IMR-90 (cell line): ENCODE data around the gene TP53I11. TPM values are rescaled to one million over a fixed set of nuclear protein-coding genes. Genes with fewer than 3 reads are reported as not detected.

Experiments
- ATAC-seq: fragments of 200-7000 bp; cut with Tn5 transposase; 2 replicates; pipeline ENCODE4 v1.9.1; 2020; ENCODE audit warnings: low read depth, mild to moderate bottlenecking, moderate library complexity
- BruUV-seq: library from RNA; stranded (reverse); fragments of 400-500 nt; replicated peaks from 2 replicates; lab custom pipeline; 2021; lab: Mats Ljungman, UMichigan
- CTCF ChIA-PET: fragments of 300-600 bp; formaldehyde crosslinking; extraction: SDS; loops from one replicate; lab custom pipeline; 2021; ENCODE audit warnings: antibody characterized with exemption; lab: Yijun Ruan, JAX
- POLR2A ChIA-PET: fragments of 300-600 bp; sonication (Branson Sonifier 250); formaldehyde crosslinking; loops from one replicate; lab custom pipeline; 2022; ENCODE audit warnings: antibody characterized with exemption; ENCODE audit not compliant: unreplicated experiment; lab: Charles Lee
- DNase-seq: peaks from one replicate; pipeline ENCODE4 v3.0.0; 2013
- H2AFZ ChIP-seq: replicated peaks from 2 replicates; pipeline ENCODE3; 2013; ENCODE audit warnings: low read length, mild to moderate bottlenecking; ENCODE audit not compliant: poor library complexity
- H2AK5ac ChIP-seq: 2 replicates; pipeline ENCODE4 v1.6.1; 2013; ENCODE audit warnings: low read depth, low read length, inconsistent platforms
- H2AK9ac ChIP-seq: replicated peaks from 2 replicates; pipeline ENCODE3; 2013; ENCODE audit warnings: mild to moderate bottlenecking, low read depth, low read length, moderate library complexity; ENCODE audit not compliant: poor library complexity
- H2BK120ac ChIP-seq: 2 replicates; pipeline ENCODE4 v1.6.1; 2013; ENCODE audit warnings: low read depth, low read length, inconsistent platforms
- H2BK15ac ChIP-seq: 3 replicates; pipeline ENCODE4 v1.6.1; 2013; ENCODE audit warnings: low read depth, low read length, inconsistent platforms
- H2BK20ac ChIP-seq: 2 replicates; pipeline ENCODE4 v1.6.1; 2013; ENCODE audit warnings: low read depth, mild to moderate bottlenecking, inconsistent platforms, low read length, moderate library complexity
- H2BK5ac ChIP-seq: 2 replicates; pipeline ENCODE4 v1.6.1; 2013; ENCODE audit warnings: mild to moderate bottlenecking, low read depth, low read length, inconsistent platforms; ENCODE audit not compliant: poor library complexity, severe bottlenecking
- H3K14ac ChIP-seq: replicated peaks from 2 replicates; pipeline ENCODE4 v1.6.1; 2013; ENCODE audit warnings: low read depth, low read length, inconsistent platforms
- H3K18ac ChIP-seq: 2 replicates; pipeline ENCODE4 v1.6.1; 2013; ENCODE audit warnings: low read depth, low read length, control low read depth
- H3K23ac ChIP-seq: 2 replicates; pipeline ENCODE4 v1.6.1; 2013; ENCODE audit warnings: low read depth, low read length, inconsistent platforms
- H3K27ac ChIP-seq: 2 replicates; pipeline ENCODE4 v1.5.1; 2013; ENCODE audit warnings: mild to moderate bottlenecking, control low read depth, low read length; ENCODE audit not compliant: insufficient read depth
- H3K27me3 ChIP-seq: 2 replicates; pipeline ENCODE4 v1.6.1; 2013; ENCODE audit warnings: low read length; ENCODE audit not compliant: control insufficient read depth, insufficient read depth
- H3K36me3 ChIP-seq: 2 replicates; pipeline ENCODE4 v1.6.1; 2013; ENCODE audit warnings: low read length, mixed read lengths; ENCODE audit not compliant: control insufficient read depth, insufficient read depth
- H3K4ac ChIP-seq: 2 replicates; pipeline ENCODE4 v1.6.1; 2013; ENCODE audit warnings: low read depth, low read length, inconsistent platforms
- H3K4me1 ChIP-seq: 2 replicates; pipeline ENCODE4 v1.6.1; 2013; ENCODE audit warnings: low read length, mixed read lengths; ENCODE audit not compliant: control insufficient read depth, insufficient read depth
- H3K4me2 ChIP-seq: 2 replicates; pipeline ENCODE4 v1.6.1; 2013; ENCODE audit warnings: low read depth, mild to moderate bottlenecking, control low read depth, low read length, moderate library complexity
- H3K4me3 ChIP-seq: 2 replicates; pipeline ENCODE4 v1.5.1; 2013; ENCODE audit warnings: low read depth, mild to moderate bottlenecking, control low read depth, low read length, moderate library complexity; ENCODE audit not compliant: insufficient read depth
- H3K56ac ChIP-seq: 2 replicates; pipeline ENCODE4 v1.6.1; 2013; ENCODE audit warnings: low read length, inconsistent platforms; ENCODE audit not compliant: insufficient read depth; ENCODE audit errors: extremely low read depth
- H3K79me1 ChIP-seq, 2 experiments: 2 replicates each; pipeline ENCODE4 v1.6.1; 2013; ENCODE audit warnings: low read length in 2 of 2, inconsistent platforms in 1 of 2, low read depth in 1 of 2
- H3K9ac ChIP-seq: 2 replicates; pipeline ENCODE4 v1.6.1; 2013; ENCODE audit warnings: low read depth, low read length, control low read depth
- H3K9me1 ChIP-seq: 2 replicates; pipeline ENCODE4 v1.6.1; 2013; ENCODE audit warnings: low read length, inconsistent platforms; ENCODE audit not compliant: insufficient read depth
- H3K9me3 ChIP-seq: 2 replicates; pipeline ENCODE4 v1.6.1; 2013; ENCODE audit warnings: low read length; ENCODE audit not compliant: control insufficient read depth, insufficient read depth
- H4K20me1 ChIP-seq: 2 replicates; pipeline ENCODE4 v1.6.1; 2013; ENCODE audit warnings: low read length, inconsistent platforms; ENCODE audit not compliant: insufficient read depth
- H4K5ac ChIP-seq: 2 replicates; pipeline ENCODE4 v1.6.1; 2013; ENCODE audit warnings: mild to moderate bottlenecking, low read depth, low read length, control low read depth
- H4K8ac ChIP-seq, 2 experiments: 2 replicates each; pipeline ENCODE4 v1.6.1; 2013; ENCODE audit warnings: low read depth in 2 of 2, low read length in 2 of 2, control low read depth in 1 of 2, inconsistent platforms in 1 of 2
- H4K91ac ChIP-seq: 2 replicates; pipeline ENCODE4 v1.6.1; 2013; ENCODE audit warnings: low read depth, low read length, inconsistent platforms; ENCODE audit not compliant: insufficient read depth
- BHLHE40 ChIP-seq: fragments of 150-350 bp; IDR thresholded peaks from 2 replicates; pipeline ENCODE4 v1.6.1; 2016; ENCODE audit warnings: mild to moderate bottlenecking, low read depth, low read length
- CEBPB ChIP-seq: IDR thresholded peaks from 2 replicates; pipeline ENCODE4 v1.6.1; 2012; ENCODE audit warnings: low read depth, low read length, improper control_type of control experiment
- CHD1 ChIP-seq: IDR thresholded peaks from 2 replicates; pipeline ENCODE4 v1.6.1; 2012; ENCODE audit warnings: low read depth, low read length, improper control_type of control experiment
- ELK1 ChIP-seq: fragments of 150-350 bp; IDR thresholded peaks from 2 replicates; pipeline ENCODE4 v1.6.1; 2016; ENCODE audit warnings: low read depth, mild to moderate bottlenecking, low read length, moderate library complexity, borderline replicate concordance
- FOS ChIP-seq: fragments of 150-350 bp; IDR thresholded peaks from 2 replicates; pipeline ENCODE4 v1.6.1; 2016; ENCODE audit warnings: low read depth, low read length
- MAZ ChIP-seq: IDR thresholded peaks from 2 replicates; pipeline ENCODE4 v1.6.1; 2012; ENCODE audit warnings: low read depth, mild to moderate bottlenecking, low read length, improper control_type of control experiment, moderate library complexity, borderline replicate concordance
- MXI1 ChIP-seq: IDR thresholded peaks from 2 replicates; pipeline ENCODE4 v1.6.1; 2012; ENCODE audit warnings: low read depth, mild to moderate bottlenecking, low read length, moderate library complexity, borderline replicate concordance
- NFE2L2 ChIP-seq: fragments of 150-350 bp; IDR thresholded peaks from 2 replicates; pipeline ENCODE4 v1.6.1; 2016; ENCODE audit warnings: low read depth, mild to moderate bottlenecking, low read length
- POLR2A ChIP-seq: IDR thresholded peaks from 2 replicates; pipeline ENCODE4 v1.6.1; 2012; ENCODE audit warnings: mild to moderate bottlenecking, low read depth, low read length
- RAD21 ChIP-seq: IDR thresholded peaks from 2 replicates; pipeline ENCODE4 v1.6.1; 2012; ENCODE audit warnings: low read length, improper control_type of control experiment
- RCOR1 ChIP-seq: IDR thresholded peaks from 2 replicates; pipeline ENCODE4 v1.6.1; 2012; ENCODE audit warnings: mild to moderate bottlenecking, low read length, improper control_type of control experiment; ENCODE audit not compliant: insufficient replicate concordance
- RFX5 ChIP-seq: IDR thresholded peaks from 2 replicates; pipeline ENCODE4 v1.8.0; 2012; ENCODE audit warnings: low read depth, mild to moderate bottlenecking, low read length, moderate library complexity
- USF2 ChIP-seq: fragments of 150-350 bp; IDR thresholded peaks from 2 replicates; pipeline ENCODE4 v1.6.1; 2017; ENCODE audit warnings: mild to moderate bottlenecking, antibody characterized with exemption, low read length, low read depth
- WGBS, 2 experiments: methylation state at CpG; one replicate each; pipeline versions ENCODE4 v1.1.5 to v1.1.7; 2013; ENCODE audit warnings: missing lambda C conversion rate in 2 of 2; ENCODE audit not compliant: insufficient read length in 1 of 2; ENCODE audit errors: extremely low coverage in 2 of 2; 5-methylcytosine and 5-hydroxymethylcytosine counted together
- dilution Hi-C: fragments of 300-500 bp; cut with HindIII; formaldehyde crosslinking; loops from one replicate; pipeline ENCODE4 v1.14.3; 2018; ENCODE audit warnings: low sequenced_read_pairs; ENCODE audit not compliant: unreplicated experiment
- in situ Hi-C: fragments of 300-500 bp; cut with MboI; formaldehyde crosslinking; loops from 3 replicates; pipeline ENCODE4 v1.14.3; 2019; ENCODE audit warnings: low sequenced_read_pairs, inconsistent platforms, mixed read lengths
- intact Hi-C: fragments of 100-400 bp; cut with micrococcal nuclease; formaldehyde crosslinking; loops from 2 replicates; pipeline ENCODE4 v1.10.0; 2022
- polyA plus RNA-seq, 3 experiments: library from polyadenylated mRNA; depleted of rRNA; stranded (reverse); fragments of >200 nt; gene quantifications; 2 replicates each; pipeline ENCODE4 v1.2.3, GENCODE V29; 2012; ENCODE audit warnings: low replicate concordance in 1 of 3
- total RNA-seq: library from RNA; depleted of rRNA; stranded (reverse); fragments of >200 nt; gene quantifications from 2 replicates; pipeline ENCODE4 v1.2.3, GENCODE V29; 2012
- TF ChIP-seq, protein P1 (sequence below): conservative IDR thresholded peaks from 2 replicates; pipeline ENCODE4 v1.5.1; 2012; ENCODE audit warnings: mild to moderate bottlenecking, low read depth, low read length, improper control_type of control experiment

Gene TP53I11
- total and polyA plus RNA-seq, 2 of the 4 experiments (the other 2 are of a cell fraction) = 3.9 to 22.0 TPM

DNA sequence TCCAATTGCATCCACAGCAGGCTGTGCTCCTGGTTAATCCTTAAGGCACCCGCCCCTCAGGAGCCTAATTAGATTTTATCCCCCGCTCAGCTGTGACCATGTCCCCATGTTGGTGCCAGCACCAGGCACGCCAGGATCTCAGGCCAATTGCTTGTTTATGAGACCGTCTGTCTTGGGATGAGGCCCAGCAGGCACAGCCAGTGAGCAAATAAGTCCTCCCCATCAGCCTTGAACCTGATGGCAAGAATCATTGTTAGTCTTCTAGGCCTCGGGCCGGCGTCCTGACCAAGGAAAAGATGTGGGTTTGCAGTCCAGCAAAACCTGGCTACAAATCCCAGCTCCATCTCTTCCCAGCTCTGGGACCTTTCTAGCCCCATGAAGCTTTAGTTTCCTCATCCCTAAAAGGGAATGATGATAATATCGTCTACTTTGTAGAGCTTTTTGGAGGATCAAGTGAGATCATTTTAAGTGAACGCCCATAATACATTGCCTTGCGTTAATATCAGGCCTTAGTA, 57.3 kb downstream of the TP53I11 start:
- ATAC-seq (no peak), DNase-seq (no peak)
- peak overlapping the region; percentile 5; the same call in 1 of the 2 replicates for H4K91ac ChIP-seq
- no TSS peak for BruUV-seq
- WGBS, 2 experiments = 90% methylated on average over 2 of the region's 10 CpGs; no CpG with 5 or more reads in 1 of the 2 experiments
- no peak overlapping the region for H3K4me3 ChIP-seq
- no peak overlapping the region for H2AFZ ChIP-seq
- TF ChIP-seq CEBPB = no peak
- no peak for TF ChIP-seq RFX5
- TF ChIP-seq USF2 = no peak
- no peak for TF ChIP-seq ELK1
- no peak for TF ChIP-seq POLR2A
- TF ChIP-seq CHD1 = no peak
- TF ChIP-seq, protein P1, sequence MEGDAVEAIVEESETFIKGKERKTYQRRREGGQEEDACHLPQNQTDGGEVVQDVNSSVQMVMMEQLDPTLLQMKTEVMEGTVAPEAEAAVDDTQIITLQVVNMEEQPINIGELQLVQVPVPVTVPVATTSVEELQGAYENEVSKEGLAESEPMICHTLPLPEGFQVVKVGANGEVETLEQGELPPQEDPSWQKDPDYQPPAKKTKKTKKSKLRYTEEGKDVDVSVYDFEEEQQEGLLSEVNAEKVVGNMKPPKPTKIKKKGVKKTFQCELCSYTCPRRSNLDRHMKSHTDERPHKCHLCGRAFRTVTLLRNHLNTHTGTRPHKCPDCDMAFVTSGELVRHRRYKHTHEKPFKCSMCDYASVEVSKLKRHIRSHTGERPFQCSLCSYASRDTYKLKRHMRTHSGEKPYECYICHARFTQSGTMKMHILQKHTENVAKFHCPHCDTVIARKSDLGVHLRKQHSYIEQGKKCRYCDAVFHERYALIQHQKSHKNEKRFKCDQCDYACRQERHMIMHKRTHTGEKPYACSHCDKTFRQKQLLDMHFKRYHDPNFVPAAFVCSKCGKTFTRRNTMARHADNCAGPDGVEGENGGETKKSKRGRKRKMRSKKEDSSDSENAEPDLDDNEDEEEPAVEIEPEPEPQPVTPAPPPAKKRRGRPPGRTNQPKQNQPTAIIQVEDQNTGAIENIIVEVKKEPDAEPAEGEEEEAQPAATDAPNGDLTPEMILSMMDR = no peak
- no peak for TF ChIP-seq FOS
- TF ChIP-seq MXI1 = no peak
- no peak for TF ChIP-seq RCOR1
- TF ChIP-seq RAD21 = no peak
- TF ChIP-seq BHLHE40 = no peak
- no peak for TF ChIP-seq MAZ
- no peak for TF ChIP-seq NFE2L2
- in situ Hi-C loops (loop anchor here (5.0 kb wide), 2 partner anchors 166 to 271 kb away; partner anchors contain the start of gene TSPAN18), intact Hi-C loops (no loop called here), dilution Hi-C loops (loop anchor here (25.0 kb wide), 1 partner anchor 131 kb away; no protein-coding TSS in a partner anchor)
- H3K27ac ChIP-seq = no peak overlapping the region
- no peaks in the 10 kb centered on the region for H4K20me1 ChIP-seq
- no peak overlapping the region for H3K14ac ChIP-seq
- H2AK5ac ChIP-seq = no peak overlapping the region
- CTCF ChIA-PET = interaction anchor here (0.7 to 1.1 kb wide), 2 partner anchors 172 to 336 kb away, joined by 3 to 4 read pairs; no protein-coding TSS in a partner anchor
- no peak overlapping the region for H2BK20ac ChIP-seq
- no peak overlapping the region for H2AK9ac ChIP-seq
- no peak overlapping the region for H2BK15ac ChIP-seq
- H4K5ac ChIP-seq = no peak overlapping the region
- peaks cover under 1% of the 10 kb centered on the region; the same call in 1 of the 2 replicates for H3K9me3 ChIP-seq
- peaks cover 2% of the 10 kb centered on the region; the same call in 1 of the 2 replicates for H3K4me1 ChIP-seq
- no peak overlapping the region for H3K9ac ChIP-seq
- no peak overlapping the region for H2BK5ac ChIP-seq
- H4K8ac ChIP-seq = no peak overlapping the region
- no peaks in the 10 kb centered on the region for H3K79me1 ChIP-seq
- no peak overlapping the region for H3K4ac ChIP-seq
- H3K9me1 ChIP-seq = no peaks in the 10 kb centered on the region
- no peak overlapping the region for H3K18ac ChIP-seq
- no peak overlapping the region for H3K23ac ChIP-seq
- H3K27me3 ChIP-seq = peaks cover 17% of the 10 kb centered on the region
- no peak overlapping the region for H3K4me2 ChIP-seq
- no peak overlapping the region for H3K56ac ChIP-seq
- H3K36me3 ChIP-seq = no peaks in the 10 kb centered on the region
- POLR2A ChIA-PET = no interaction called here
- H2BK120ac ChIP-seq = no peak overlapping the region; the same call in 1 of the 2 replicates
